HG02840 (cell line): Measurements from ENCODE around the gene TRMT11.
"Not testable (repeated sequence)": the region's sequence is repeated elsewhere in the genome, so short reads cannot be mapped to it uniquely, and the experiment has no call there.

Experiments
- ATAC-seq: cut with Tn5 transposase; IDR thresholded peaks from one replicate; pipeline ENCODE4 v1.9.1; 2021; ENCODE audit warnings: mild to moderate bottlenecking, moderate library complexity, moderate number of reproducible peaks; ENCODE audit not compliant: unreplicated experiment, low FRiP score

Gene TRMT11

DNA sequence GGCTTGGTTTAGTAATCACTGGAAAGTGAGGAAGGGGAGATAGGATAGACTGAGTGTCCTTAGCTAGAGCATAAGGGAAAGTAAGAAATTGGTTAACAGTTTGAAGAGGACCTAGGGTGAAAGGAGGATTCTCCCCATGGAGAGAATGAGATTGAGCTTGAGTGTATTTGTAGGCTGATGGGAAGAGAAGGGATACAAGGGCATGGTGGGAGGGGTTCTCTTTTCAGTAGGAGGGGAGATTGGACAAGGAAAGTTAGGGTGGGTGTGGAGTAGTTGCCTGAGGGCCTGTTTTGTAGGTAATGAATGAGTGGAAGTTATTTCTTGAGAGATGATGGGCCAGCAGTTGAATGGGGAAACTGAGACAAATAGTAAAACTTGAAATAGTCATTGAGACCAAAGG lies 1.9 kb downstream of the TRMT11 start:
- ATAC-seq: no peak

DNA sequence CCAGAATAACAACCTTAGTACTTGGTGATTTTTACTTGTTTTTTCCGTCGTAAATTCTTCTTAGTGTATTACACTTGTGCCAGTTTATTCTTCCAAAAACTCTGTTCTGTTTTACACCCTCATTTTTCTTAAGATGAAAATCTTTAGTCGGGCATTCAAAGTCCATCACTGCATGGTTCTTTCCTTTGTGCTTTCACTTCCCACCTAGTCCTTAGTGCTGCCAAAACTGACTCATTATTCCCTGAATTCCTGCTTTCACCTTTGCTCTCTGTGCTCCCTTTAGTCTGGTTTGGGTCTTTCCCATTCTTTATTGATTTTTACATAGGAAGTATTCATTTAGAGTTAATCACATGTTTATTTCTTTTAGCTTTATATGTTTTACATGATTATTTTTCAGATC lies 3.3 kb downstream of the TRMT11 start:
- no peak for ATAC-seq

DNA sequence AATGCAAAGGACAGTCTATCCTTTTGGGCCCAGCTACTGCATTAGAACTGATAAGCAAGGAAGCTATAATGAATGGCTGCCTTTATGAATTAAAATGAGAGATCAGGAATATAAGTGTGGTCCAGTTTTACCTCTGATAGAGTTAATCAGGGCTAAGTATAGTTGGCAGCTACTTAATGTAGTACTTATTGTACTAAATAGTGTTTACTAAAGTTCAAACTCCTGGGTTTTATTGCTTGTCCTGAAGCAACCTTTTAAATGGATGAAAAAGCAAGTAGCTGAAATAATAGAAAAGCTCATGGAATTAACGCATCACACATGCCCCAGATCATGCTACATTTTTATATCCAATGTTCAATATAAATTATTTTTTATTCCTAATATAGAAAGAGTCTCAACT lies 5.3 kb downstream of the TRMT11 start:
- ATAC-seq: no peak

- ATAC-seq: no peak
Measured at GRCh38 chr6:125994670-125995488, 8.5 kb downstream of the TRMT11 start.

GRCh38 chr6:125995972-125996580 lies 9.7 kb downstream of the TRMT11 start:
- peak; percentile 95 for ATAC-seq

- ATAC-seq: no peak
Measured at GRCh38 chr6:126002755-126003679, 16.7 kb downstream of the TRMT11 start.

- ATAC-seq: no peak
Measured at GRCh38 chr6:126007800-126008199, 21.5 kb downstream of the TRMT11 start.

- ATAC-seq: no peak
Measured at GRCh38 chr6:126010040-126010439, 23.7 kb downstream of the TRMT11 start.

DNA sequence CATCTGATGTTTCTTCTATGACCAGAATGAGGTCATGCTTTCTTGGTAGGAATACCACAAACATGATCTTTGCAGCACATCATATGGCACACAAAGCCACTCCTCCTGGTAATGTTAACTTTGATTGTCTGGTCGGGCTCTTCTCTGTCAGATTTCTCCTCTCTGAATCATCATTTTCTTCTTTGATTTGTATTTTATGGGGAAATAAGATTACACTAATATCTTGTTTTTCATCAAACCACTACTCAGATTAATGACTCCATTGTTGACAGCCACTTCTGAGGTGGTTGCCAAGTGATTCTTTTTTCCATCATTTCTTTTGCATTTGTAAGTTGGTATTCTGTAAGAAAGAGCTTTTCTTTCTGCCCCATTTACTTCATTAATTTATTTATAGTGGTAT lies 29.5 kb downstream of the TRMT11 start:
- no peak for ATAC-seq

- no peak for ATAC-seq
Measured at GRCh38 chr6:126016591-126016990, 30.3 kb downstream of the TRMT11 start.

DNA sequence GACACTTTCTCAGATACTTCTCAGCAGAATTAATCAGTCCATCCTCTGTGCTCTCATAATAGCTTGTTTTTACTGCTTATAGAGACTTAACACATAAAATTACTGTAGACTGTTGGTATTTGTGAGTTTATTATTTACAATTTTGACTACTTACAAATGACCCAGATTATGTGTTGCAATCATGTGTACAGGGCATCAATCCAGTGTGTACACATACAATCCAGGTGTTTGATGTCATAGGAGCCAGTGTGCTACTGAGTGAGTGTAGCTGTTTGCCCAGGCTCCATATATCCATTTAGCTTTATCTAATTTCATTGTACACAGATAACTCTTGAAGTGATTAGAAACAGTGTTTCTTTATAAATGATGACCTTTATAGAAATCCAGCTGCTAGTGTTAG lies 31.3 kb downstream of the TRMT11 start:
- ATAC-seq: no peak

DNA sequence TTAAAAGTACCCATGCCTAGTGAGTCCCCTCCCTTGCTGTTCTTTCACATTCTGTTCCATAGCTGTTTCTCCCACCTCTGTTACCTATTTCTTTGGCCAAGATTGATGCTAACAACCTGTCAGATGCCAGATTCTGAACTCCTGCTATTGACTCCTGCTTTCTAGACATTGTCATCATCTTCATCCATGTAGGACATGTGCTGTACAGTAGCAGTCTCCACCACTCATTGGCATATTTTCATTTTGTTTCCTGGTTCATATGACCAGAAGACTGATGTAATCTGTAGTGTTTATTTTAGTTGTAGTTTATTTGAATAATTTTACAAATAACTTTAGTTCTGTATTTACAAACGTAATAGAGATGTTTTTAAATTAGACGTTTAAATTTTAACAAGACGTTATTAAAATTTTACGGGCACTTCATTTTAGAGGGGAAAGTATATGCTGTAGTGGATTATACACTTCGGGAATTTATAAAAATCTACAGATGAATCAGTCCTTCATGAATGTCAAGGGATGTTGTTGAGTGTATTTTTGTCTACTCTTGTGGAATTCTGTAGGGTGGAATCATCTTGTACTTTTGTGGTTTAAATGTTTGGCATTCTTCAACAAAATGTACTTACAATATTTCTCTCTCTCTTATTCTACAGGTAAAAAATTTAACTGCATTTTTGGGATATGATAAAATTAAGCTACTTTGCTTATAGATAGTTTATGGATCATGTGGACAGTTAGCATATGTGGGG lies 34.1 kb downstream of the TRMT11 start:
- no peak for ATAC-seq

GRCh38 chr6:126023474-126023873 lies 37.1 kb downstream of the TRMT11 start:
- ATAC-seq: not testable (repeated sequence)

DNA sequence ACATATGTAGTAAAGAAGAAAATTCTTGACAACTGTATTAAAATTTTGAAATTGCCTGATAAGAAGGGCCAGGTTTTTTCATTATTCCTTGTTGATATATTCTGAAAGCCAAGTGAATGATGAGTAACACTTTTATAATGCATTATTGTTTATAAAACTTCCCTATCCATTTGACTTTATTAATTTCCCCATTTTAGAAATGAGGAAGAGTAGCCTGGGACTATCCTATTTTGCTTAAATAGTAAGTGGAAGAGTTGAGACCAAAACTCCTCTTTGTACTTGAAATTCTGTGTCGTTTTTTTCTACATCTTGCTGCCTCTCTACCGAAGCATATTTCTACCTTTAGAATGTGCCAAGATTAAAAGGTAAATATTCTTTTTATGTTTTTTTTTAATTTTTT lies 39.7 kb downstream of the TRMT11 start:
- ATAC-seq: no peak

DNA sequence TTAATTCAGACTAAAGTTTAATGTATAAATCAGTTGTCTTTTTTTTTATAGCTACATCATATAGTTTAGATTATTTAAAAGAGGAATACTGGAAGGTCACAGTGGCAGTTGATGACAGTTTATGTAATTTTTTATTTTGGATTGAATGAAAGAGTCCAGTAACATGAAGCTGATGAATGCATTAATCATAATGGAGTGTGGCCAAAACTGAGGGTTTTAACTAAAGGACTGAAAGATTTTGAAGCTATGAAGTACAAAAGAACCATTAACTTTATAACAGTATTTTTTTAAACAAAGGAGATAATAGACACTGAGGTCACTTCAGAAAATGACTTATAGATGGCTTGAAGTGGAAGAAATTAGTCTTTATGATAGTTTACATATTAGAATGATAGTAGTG lies 41.3 kb downstream of the TRMT11 start:
- no peak for ATAC-seq

DNA sequence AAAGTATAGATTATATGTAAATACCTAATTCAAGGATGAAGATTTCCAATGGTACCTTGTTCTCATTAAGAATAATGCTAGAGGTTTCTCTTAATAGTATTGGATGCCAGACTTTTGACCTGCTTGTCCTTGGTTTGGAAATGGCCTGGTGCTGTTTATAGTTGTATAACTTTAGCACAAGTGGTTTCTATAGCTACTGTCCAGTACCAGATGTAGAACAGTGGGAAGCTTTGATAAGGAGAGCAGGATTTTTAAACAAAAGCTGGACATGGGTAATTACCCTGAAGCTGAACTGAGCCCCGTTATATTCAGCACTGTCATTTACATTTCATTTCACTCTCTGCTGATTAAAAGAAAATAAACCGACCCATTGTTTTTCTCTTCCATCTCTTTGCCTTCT lies 43.7 kb downstream of the TRMT11 start:
- ATAC-seq: no peak

DNA sequence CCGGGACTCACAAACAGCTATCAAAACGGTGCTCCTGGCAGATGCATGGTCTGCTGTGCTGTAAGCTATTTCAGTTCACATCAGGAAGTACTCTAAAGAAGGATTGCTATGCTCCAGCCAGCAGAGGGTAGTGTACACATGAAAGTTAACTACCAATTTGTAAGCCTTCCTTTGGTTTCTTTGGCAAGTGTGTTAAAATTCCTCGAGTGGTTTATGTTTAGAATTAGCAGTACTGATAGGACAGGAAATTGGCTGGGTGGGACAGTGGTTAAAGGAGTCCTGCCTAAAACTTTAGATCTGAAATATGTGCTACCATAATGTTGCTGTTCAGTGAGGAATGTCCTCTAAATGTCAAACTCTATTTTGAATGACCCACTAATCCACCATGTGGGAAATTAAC lies 47.4 kb downstream of the TRMT11 start:
- ATAC-seq: no peak

DNA sequence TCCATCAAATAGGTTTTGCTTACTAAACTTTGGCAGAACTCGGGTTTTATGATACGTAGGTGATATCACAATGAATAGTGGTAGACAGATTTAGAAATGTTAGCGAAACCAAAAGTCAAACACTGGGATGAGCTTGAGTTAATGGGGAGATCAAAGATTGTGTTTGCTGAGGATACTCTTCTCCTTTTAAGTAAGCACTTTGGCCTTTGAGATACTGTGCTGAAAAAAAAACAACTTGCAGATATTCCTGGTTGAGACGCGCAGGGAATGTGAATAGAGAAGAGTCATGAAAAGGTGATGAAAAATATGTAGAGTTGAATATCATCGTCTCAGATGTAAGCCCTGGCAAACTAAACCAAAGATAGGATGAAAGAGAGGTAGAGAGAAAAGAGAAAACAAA lies 48.3 kb downstream of the TRMT11 start:
- no peak for ATAC-seq

DNA sequence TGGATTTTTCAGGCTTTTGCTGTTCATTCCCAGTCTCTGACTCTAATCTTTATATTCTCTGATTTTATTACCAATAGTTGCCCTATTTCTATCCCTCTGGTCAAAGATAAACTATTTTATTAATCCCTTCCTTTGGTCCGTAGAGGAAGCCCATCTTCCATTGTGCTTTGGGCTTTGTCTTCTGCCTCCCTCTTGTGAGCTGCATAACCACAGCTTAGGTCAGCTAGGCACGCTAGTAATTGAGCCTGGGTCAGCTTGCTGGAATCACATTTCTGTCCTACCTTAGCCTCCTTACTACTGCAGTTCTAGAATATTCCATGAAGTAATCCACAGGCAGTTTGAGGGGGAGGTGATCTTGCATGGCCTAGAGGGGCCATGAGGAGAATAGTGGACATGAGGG lies 49.4 kb downstream of the TRMT11 start:
- no peak for ATAC-seq

DNA sequence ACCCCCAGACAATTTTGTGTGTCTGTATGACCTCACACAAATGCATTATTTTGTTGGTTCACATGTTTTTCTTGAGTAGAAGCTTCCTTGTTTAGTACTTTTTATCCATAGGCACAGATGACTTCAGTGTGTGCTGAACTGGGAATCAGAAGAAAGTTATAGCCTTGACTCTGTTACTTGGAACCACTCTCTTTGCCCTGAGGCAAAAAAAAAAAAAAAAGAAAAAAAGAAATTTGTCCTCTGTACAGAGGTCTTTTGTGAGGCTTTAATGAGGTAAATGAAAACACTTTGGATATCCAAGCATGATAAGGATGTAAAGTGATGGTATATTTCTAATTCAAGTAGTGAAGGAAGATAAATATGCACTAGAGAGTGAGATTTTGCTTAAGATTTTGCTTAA lies 51.9 kb downstream of the TRMT11 start:
- no peak for ATAC-seq
